Skeletal muscle tissue (tissue), 4 donors: ENCODE data around the gene HMGA1. TPM values are rescaled to one million over a fixed set of nuclear protein-coding genes. Genes with fewer than 3 reads are reported as not detected.
A peak's percentile ranks its signal among the peaks of the same experiment; 100 is the strongest.

Source experiments
- H3K27ac ChIP-seq: one replicate; pipeline ENCODE4 v1.7.0; 2013; ENCODE audit warnings: mild to moderate bottlenecking, low read depth, low read length, inconsistent platforms
- H3K27me3 ChIP-seq, 3 donors: one replicate each; pipeline ENCODE4 v1.7.0; 2013; ENCODE audit warnings: low read length in 3 of 3; ENCODE audit not compliant: control insufficient read depth in 3 of 3, insufficient read depth in 3 of 3
- H3K36me3 ChIP-seq, 3 donors: one replicate each; pipeline ENCODE4 v1.7.0; 2013; ENCODE audit warnings: low read length in 3 of 3; ENCODE audit not compliant: control insufficient read depth in 3 of 3, insufficient read depth in 3 of 3
- H3K4me1 ChIP-seq, 3 donors: one replicate each; pipeline ENCODE4 v1.7.0; 2013; ENCODE audit warnings: low read length in 3 of 3, mild to moderate bottlenecking in 3 of 3; ENCODE audit not compliant: control insufficient read depth in 3 of 3, insufficient read depth in 3 of 3
- H3K4me3 ChIP-seq, 3 donors: one replicate each; pipeline ENCODE4 v1.7.0; 2013; ENCODE audit warnings: low read length in 3 of 3
- H3K9ac ChIP-seq, 3 donors: one replicate each; pipeline ENCODE4 v1.7.0; 2013; ENCODE audit warnings: low read length in 3 of 3, mild to moderate bottlenecking in 3 of 3, moderate library complexity in 2 of 3, low read depth in 1 of 3
- H3K9me3 ChIP-seq, 3 donors: one replicate each; pipeline ENCODE4 v1.7.0; 2013; ENCODE audit warnings: low read length in 3 of 3; ENCODE audit not compliant: control insufficient read depth in 3 of 3
- total RNA-seq: library from RNA; depleted of rRNA; stranded (reverse); fragments of >200 nt; gene quantifications from one replicate; pipeline ENCODE4 v1.2.3, GENCODE V29; 2014
- donor health status: Osteomylitis.

The HMGA1 gene, protein sequence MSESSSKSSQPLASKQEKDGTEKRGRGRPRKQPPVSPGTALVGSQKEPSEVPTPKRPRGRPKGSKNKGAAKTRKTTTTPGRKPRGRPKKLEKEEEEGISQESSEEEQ
- 20.4 TPM for total RNA-seq

DNA sequence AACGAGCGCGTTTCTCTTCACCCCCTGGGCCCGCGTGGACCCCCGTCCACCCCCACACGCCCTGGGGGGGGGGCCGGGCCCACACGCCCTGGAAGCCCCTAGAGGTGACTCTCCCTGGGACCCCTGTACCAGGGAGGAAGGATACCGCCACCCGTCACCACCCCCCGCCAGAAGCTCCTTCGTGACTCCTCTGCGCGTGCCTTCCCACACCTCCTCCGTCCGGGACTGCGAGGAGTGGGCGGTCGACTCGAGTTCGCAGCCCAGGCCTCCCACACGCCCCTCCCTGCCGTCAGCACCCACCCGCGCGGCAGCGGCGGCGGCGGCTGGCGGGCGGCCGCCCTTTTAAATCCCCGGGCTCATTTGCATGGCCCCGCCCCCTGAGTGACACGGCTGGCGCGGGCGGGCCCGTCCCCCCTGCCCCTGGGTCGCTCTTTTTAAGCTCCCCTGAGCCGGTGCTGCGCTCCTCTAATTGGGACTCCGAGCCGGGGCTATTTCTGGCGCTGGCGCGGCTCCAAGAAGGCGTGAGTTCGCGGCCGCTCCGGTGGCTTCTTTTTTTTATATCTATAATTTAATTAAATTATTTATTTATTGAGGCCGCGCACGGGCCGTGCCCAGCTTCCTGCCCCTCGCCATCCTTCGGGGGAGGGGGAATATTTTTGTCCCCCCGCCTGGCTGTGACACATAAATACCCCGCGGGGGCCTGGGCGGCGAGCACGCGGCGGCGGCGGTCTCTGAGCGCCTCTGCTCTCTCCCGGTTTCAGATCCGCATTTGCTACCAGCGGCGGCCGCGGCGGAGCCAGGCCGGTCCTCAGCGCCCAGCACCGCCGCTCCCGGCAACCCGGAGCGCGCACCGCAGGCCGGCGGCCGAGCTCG lies at the start of gene HMGA1:
HMGA1 (plus strand) TSS at position 431 of the 873 bp plus-strand sequence. CDS start 3,908 bp downstream, outside the sequence.
- H3K4me1 ChIP-seq: peaks cover 4 to 12% (median 11%) of the 10 kb centered on the region in 3 donors
- peak within 1 kb of the TSS; percentile 51 to 84 (median 73) for H3K9ac ChIP-seq
- peak within 1 kb of the TSS; percentile 59 to 78 (median 73) for H3K4me3 ChIP-seq
- H3K27me3 ChIP-seq: no peaks in the 10 kb centered on the region
- peaks cover 4 to 11% (median 4%) of the 10 kb centered on the region in 3 donors for H3K36me3 ChIP-seq
- no peaks in the 10 kb centered on the region for H3K9me3 ChIP-seq
- H3K27ac ChIP-seq: peak within 1 kb of the TSS; percentile 75

DNA sequence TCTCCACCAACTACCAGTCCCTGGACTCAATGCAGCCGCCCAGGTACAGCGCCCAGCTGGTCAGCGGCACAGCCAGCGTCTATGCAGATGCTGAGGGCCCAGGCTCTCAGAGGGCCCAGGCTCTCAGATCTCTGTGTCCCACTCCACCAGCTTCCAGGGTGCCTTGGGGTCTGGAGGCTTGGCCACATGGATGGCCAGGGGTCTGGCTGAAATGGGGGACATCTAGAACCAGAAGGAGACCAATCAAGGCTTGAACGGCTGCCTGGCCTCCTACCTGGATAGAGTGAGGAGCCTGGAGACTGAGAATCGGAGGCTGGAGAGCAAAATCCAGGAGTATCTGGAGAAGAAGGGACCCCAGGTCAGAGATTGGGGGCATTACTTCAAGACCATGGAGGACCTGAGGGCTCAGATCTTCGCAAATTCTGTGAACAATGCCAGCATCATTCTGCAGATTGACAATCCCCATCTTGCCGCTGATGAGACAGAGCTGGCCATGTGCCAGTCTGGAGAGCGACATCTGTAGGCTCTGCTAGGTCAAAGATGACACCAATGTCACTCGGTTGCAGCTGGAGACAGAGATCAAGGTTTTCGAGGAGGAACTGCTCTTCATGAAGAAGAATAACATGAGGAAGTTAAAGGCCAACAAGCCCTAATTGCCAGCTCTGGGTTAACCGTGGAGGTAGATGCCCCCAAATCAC lies 46.7 kb upstream of the HMGA1 start:
- H3K9me3 ChIP-seq: no peaks in the 10 kb centered on the region
- no peak overlapping the region for H3K9ac ChIP-seq
- H3K27ac ChIP-seq: no peak overlapping the region
- H3K4me3 ChIP-seq: no peak overlapping the region
- H3K36me3 ChIP-seq: no peaks in the 10 kb centered on the region
- no peaks in the 10 kb centered on the region for H3K4me1 ChIP-seq
- H3K27me3 ChIP-seq: no peaks in the 10 kb centered on the region

DNA sequence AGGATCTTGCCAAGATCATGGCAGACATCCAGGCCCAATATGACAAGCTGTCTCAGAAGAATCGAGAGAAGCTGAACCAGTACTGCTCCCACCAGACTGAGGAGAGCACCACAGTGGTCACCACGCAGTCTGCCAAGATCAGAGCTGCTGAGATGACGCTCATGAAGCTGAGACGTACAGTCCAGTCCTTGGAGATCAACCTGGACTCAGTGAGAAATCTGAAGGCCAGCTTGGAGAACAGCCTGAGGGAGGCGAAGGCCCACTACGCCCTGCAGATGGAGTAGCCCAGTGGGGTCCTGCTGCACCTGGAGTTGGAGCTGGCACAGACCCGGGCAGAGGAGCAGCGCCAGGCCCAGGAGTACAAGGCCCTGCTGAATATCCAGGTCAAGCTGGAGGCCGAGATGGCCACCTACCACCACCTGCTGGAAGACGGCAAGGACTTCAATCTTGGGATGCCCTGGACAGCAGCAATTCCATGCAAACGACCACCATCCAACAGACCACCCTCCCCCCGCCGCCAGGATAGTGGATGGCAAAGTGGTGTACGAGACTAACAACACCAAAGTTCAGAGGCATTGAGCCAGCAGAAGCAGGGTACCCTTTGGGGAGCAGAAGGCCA lies 46.1 kb upstream of the HMGA1 start:
- Histone ChIP-seq H3K9ac (no peak overlapping the region), H3K9me3 (no peaks in the 10 kb centered on the region), H3K36me3 (no peaks in the 10 kb centered on the region), H3K27me3 (peaks cover 0 to 1% (median 0%) of the 10 kb centered on the region in 3 donors), H3K27ac (no peak overlapping the region), H3K4me3 (no peak overlapping the region), H3K4me1 (no peaks in the 10 kb centered on the region)

DNA sequence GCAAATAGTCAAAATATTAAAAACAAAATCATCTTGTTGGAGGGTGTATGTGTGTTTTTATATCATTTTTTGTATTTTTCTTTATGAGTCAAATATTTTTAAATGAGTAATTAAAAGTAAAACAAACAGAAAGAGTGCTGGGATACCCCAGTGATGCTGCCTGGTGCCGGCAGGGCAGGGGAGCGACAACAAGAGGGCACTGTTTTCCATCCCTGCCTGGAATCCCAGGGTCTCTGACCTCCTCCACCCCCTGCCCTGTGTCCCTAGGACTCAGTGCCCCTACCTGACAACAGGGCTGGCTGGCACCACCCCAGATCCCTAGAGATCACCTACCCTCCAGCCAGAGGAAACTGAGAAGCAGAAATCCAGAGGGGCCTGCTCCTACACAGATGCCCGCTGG lies 41.9 kb upstream of the HMGA1 start:
- no peak overlapping the region for H3K9ac ChIP-seq
- no peaks in the 10 kb centered on the region for H3K36me3 ChIP-seq
- H3K9me3 ChIP-seq: no peaks in the 10 kb centered on the region
- peaks cover 9 to 11% (median 9%) of the 10 kb centered on the region in 3 donors for H3K4me1 ChIP-seq
- no peak overlapping the region for H3K27ac ChIP-seq
- peaks cover 0 to 3% (median 3%) of the 10 kb centered on the region in 3 donors for H3K27me3 ChIP-seq
- H3K4me3 ChIP-seq: no peak overlapping the region

DNA sequence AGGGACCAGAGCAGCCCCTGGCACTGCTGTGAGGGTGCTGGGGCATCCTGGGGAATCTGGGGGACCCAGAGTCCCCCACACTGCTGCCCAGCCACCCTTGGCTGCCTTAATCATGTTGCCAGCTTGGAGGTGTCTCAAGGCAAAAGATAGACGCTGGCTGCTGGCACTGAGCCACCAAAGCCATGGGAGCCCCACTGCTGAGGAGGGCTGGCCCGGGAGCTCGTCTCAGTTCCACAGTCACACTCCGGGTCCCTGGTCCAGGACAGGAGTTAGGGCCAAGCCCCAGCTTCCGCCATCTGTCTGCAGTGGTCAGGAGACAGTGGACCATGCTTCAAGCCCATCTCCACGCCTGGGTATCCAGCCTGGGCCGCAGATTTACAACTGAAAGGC lies 41.0 kb upstream of the HMGA1 start:
- Histone ChIP-seq H3K9ac (peak overlapping the region; percentile 67 to 84 (median 68)), H3K4me3 (peak overlapping the region; percentile 62 to 85 (median 81)), H3K27ac (no peak overlapping the region), H3K9me3 (no peaks in the 10 kb centered on the region), H3K36me3 (no peaks in the 10 kb centered on the region), H3K27me3 (peaks cover 0 to 3% (median 3%) of the 10 kb centered on the region in 3 donors), H3K4me1 (peaks cover 9 to 11% (median 9%) of the 10 kb centered on the region in 3 donors)

DNA sequence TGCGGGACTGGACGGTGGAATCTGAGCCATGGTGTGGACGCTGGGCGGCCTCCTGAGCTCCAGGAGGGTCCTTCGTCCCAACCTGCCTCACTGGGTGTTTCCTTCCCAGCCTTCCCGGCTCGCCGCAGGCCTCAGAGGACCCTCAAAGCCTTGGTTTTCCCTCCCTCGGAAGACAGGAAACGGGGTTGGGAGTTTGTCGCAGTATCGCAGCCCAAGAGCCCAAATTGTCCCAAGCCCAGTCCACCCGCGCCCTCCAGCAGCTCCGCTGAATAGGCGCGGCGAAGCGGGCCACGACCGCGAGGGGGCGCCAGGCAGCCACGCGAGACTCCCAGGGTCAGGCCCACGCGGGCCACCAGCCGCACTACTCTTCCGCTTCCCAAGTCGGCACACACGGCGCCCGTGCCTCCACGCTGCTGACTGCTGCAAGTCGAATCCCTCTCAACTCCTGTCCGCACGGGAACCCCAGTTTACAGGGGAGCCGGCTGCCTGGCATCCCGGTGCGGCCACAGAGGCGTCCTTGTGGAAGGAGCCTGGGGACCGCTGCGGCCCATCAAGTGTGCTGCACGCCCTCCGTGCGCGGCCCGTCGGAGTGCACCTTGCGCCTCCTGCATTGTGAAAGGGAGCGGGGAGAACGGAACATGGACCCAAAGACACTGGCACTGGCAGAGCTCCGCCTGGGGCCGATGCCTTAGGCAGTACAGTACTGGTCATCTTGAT lies 40.4 kb upstream of the HMGA1 start:
- peak overlapping the region; percentile 62 to 85 (median 81) for H3K4me3 ChIP-seq
- no peak overlapping the region for H3K27ac ChIP-seq
- no peaks in the 10 kb centered on the region for H3K9me3 ChIP-seq
- no peaks in the 10 kb centered on the region for H3K36me3 ChIP-seq
- peak overlapping the region; percentile 67 to 84 (median 68) for H3K9ac ChIP-seq
- peaks cover 9 to 11% (median 9%) of the 10 kb centered on the region in 3 donors for H3K4me1 ChIP-seq
- H3K27me3 ChIP-seq: peaks cover 0 to 3% (median 3%) of the 10 kb centered on the region in 3 donors

DNA sequence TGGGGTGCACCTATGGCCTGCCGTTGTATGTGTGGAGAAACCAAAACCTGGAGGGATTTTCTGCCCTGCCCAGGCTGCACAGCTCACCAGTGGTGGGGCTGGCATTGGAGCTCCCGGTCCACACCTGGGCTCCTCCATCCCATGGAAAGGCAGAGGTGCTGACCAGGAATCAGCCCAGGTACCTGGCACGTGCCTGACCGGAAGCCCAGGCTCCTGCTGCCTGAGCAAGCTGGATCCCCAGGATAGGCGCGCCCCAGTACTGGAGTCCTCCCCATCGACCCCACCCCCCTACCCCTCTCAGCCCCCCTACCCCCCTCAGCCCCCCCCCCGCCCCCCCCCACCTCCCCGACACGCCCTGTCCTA lies 39.9 kb upstream of the HMGA1 start:
- peak overlapping the region; percentile 61 to 84 (median 67) for H3K9ac ChIP-seq
- no peak overlapping the region for H3K27ac ChIP-seq
- peaks cover 9 to 11% (median 9%) of the 10 kb centered on the region in 3 donors for H3K4me1 ChIP-seq
- H3K4me3 ChIP-seq: peak overlapping the region; percentile 62 to 85 (median 81)
- peaks cover 0 to 3% (median 3%) of the 10 kb centered on the region in 3 donors for H3K27me3 ChIP-seq
- no peaks in the 10 kb centered on the region for H3K36me3 ChIP-seq
- no peaks in the 10 kb centered on the region for H3K9me3 ChIP-seq

DNA sequence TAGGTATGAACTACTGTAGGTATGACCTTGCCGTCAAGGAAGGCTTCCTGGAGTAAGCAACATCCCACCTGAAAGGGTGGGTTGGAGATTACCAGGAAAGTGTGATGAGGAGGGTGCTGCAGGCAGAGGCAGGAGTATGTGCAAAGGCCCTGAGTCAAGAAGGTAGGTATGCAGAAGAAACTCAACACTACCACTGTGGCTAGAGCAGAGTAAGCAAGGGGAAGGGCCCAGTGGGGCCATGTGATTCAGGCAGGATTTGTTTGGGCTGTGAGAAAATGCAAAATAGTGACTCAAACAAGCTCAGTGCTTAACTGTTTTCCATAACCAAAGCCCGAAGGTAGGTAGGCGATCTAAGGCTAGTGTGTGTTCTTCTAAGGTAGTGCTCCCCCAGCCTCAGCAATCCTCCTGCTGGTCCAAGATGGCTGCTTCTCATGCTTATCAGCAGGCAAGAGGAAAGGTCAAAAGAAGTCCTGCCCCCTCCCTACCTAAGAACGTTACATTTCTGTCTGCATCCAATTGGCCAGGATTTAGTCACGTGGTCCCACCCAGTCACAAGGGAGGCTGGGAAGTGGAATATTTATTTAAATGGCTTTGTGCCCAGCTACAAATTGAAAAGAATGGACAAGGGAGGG lies 36.2 kb upstream of the HMGA1 start:
- Histone ChIP-seq H3K27me3 (peaks cover 0 to 3% (median 3%) of the 10 kb centered on the region in 3 donors), H3K4me3 (no peak overlapping the region), H3K36me3 (no peaks in the 10 kb centered on the region), H3K9me3 (no peaks in the 10 kb centered on the region), H3K27ac (no peak overlapping the region), H3K9ac (no peak overlapping the region), H3K4me1 (peaks cover 9 to 11% (median 9%) of the 10 kb centered on the region in 3 donors)
